WTC11 (cell line): Measurements from ENCODE around the gene PARP4. TPM values are rescaled to one million over a fixed set of nuclear protein-coding genes. Genes with fewer than 3 reads are reported as not detected.
"Not testable (repeated sequence)": the region's sequence is repeated elsewhere in the genome, so short reads cannot be mapped to it uniquely, and the experiment has no call there.

Experiments used
- ATAC-seq: fragments of 200-7000 bp; cut with Tn5 transposase; 2 replicates; pipeline ENCODE4 v1.10.0; 2021; ENCODE audit warnings: mild to moderate bottlenecking, moderate library complexity
- CTCF ChIA-PET: fragments of 300-600 bp; sonication (Branson Sonifier 250); formaldehyde crosslinking; loops from one replicate; lab custom pipeline; 2021; ENCODE audit warnings: antibody characterized with exemption; lab: Charles Lee
- POLR2A ChIA-PET: fragments of 350-600 bp; sonication (Branson Sonifier 250); formaldehyde crosslinking; loops from one replicate; lab custom pipeline; 2021; ENCODE audit warnings: antibody characterized with exemption; lab: Charles Lee
- DNase-seq: peaks from one replicate; pipeline ENCODE4 v3.0.0; 2021; ENCODE audit warnings: low spot score
- H3K27ac Mint-ChIP-seq: 2 replicates; pipeline ENCODE4 v1.8.0; 2021; ENCODE audit warnings: mixed read lengths
- H3K27me3 Mint-ChIP-seq: 2 replicates; pipeline ENCODE4 v1.8.0; 2021; ENCODE audit warnings: low read depth, mild to moderate bottlenecking, moderate library complexity, mixed read lengths
- H3K36me3 Mint-ChIP-seq: 2 replicates; pipeline ENCODE4 v1.8.0; 2021; ENCODE audit warnings: mixed read lengths
- H3K4me1 Mint-ChIP-seq: 2 replicates; pipeline ENCODE4 v1.8.0; 2022; ENCODE audit warnings: mixed read lengths
- H3K4me3 Mint-ChIP-seq: 2 replicates; pipeline ENCODE4 v1.8.0; 2021; ENCODE audit warnings: mild to moderate bottlenecking, moderate library complexity, mixed read lengths
- H3K9me3 Mint-ChIP-seq: 2 replicates; pipeline ENCODE4 v1.8.0; 2021; ENCODE audit warnings: mixed read lengths
- ATF3 ChIP-seq: sonication (generic); formaldehyde crosslinking; conservative IDR thresholded peaks from 2 replicates; pipeline ENCODE4 v1.8.1; 2022; ENCODE audit warnings: mild to moderate bottlenecking, missing genetic modification reagents
- CDX4 ChIP-seq: fragments of 250-450 bp; sonication (Bioruptor Pico); IDR thresholded peaks from 2 replicates; pipeline ENCODE4 v1.9.0; 2021; ENCODE audit warnings: moderate library complexity, mild to moderate bottlenecking, inconsistent platforms, borderline replicate concordance
- CREM ChIP-seq: sonication (generic); formaldehyde crosslinking; IDR thresholded peaks from 2 replicates; pipeline ENCODE4 v1.8.1; 2022; ENCODE audit warnings: mild to moderate bottlenecking, missing genetic modification reagents, moderate library complexity
- E2F4 ChIP-seq: sonication (generic); formaldehyde crosslinking; IDR thresholded peaks from 2 replicates; pipeline ENCODE4 v1.8.1; 2022; ENCODE audit warnings: low read depth, mild to moderate bottlenecking, moderate library complexity, missing genetic modification reagents, borderline replicate concordance
- E2F5 ChIP-seq: sonication (generic); formaldehyde crosslinking; IDR thresholded peaks from 2 replicates; pipeline ENCODE4 v1.8.1; 2022; ENCODE audit warnings: mild to moderate bottlenecking, moderate library complexity, missing genetic modification reagents
- EMX1 ChIP-seq: fragments of 250-450 bp; sonication (Bioruptor Pico); IDR thresholded peaks from 2 replicates; pipeline ENCODE4 v1.8.0; 2021; ENCODE audit warnings: mild to moderate bottlenecking
- ERG ChIP-seq: fragments of 250-450 bp; sonication (Bioruptor Pico); IDR thresholded peaks from 2 replicates; pipeline ENCODE4 v1.8.0; 2021; ENCODE audit warnings: mild to moderate bottlenecking
- FOXP1 ChIP-seq: sonication (generic); formaldehyde crosslinking; IDR thresholded peaks from 2 replicates; pipeline ENCODE4 v1.8.0; 2022; ENCODE audit warnings: missing genetic modification reagents, mild to moderate bottlenecking, moderate library complexity, borderline replicate concordance
- GTF2I ChIP-seq: fragments of 250-450 bp; sonication (Bioruptor Pico); conservative IDR thresholded peaks from 2 replicates; pipeline ENCODE4 v1.4.0; 2021; ENCODE audit warnings: mild to moderate bottlenecking
- HMGXB4 ChIP-seq: sonication (generic); formaldehyde crosslinking; IDR thresholded peaks from 2 replicates; pipeline ENCODE4 v1.8.1; 2023; ENCODE audit warnings: mild to moderate bottlenecking, moderate library complexity, missing genetic modification reagents
- MLX ChIP-seq: sonication (generic); formaldehyde crosslinking; IDR thresholded peaks from 2 replicates; pipeline ENCODE4 v1.8.1; 2023; ENCODE audit warnings: mild to moderate bottlenecking, missing genetic modification reagents, moderate library complexity
- NR1H2 ChIP-seq: sonication (generic); formaldehyde crosslinking; IDR thresholded peaks from 2 replicates; pipeline ENCODE4 v1.9.0; 2021; ENCODE audit warnings: mild to moderate bottlenecking, moderate library complexity, missing genetic modification reagents
- NR3C1 ChIP-seq: sonication (generic); formaldehyde crosslinking; conservative IDR thresholded peaks from 2 replicates; pipeline ENCODE4 v1.8.1; 2023; ENCODE audit warnings: low read depth, mild to moderate bottlenecking, missing genetic modification reagents
- OVOL2 ChIP-seq: fragments of 250-450 bp; sonication (Bioruptor Pico); IDR thresholded peaks from 2 replicates; pipeline ENCODE4 v1.9.0; 2021; ENCODE audit warnings: mild to moderate bottlenecking, borderline replicate concordance
- PRRX2 ChIP-seq: fragments of 250-450 bp; sonication (Bioruptor Pico); IDR thresholded peaks from 2 replicates; pipeline ENCODE4 v1.8.0; 2021; ENCODE audit warnings: mild to moderate bottlenecking
- TEAD1 ChIP-seq: sonication (generic); formaldehyde crosslinking; IDR thresholded peaks from 2 replicates; pipeline ENCODE4 v1.8.0; 2022; ENCODE audit warnings: mild to moderate bottlenecking, missing genetic modification reagents
- USF2 ChIP-seq: sonication (generic); formaldehyde crosslinking; IDR thresholded peaks from 2 replicates; pipeline ENCODE4 v1.8.1; 2023; ENCODE audit warnings: mild to moderate bottlenecking, missing genetic modification reagents, moderate library complexity
- ZNF281 ChIP-seq: sonication (generic); formaldehyde crosslinking; IDR thresholded peaks from 2 replicates; pipeline ENCODE4 v1.8.0; 2023; ENCODE audit warnings: mild to moderate bottlenecking, missing genetic modification reagents
- ZNF416 ChIP-seq: fragments of 250-450 bp; sonication (Bioruptor Pico); IDR thresholded peaks from 2 replicates; pipeline ENCODE4 v1.9.0; 2021; ENCODE audit warnings: mild to moderate bottlenecking, inconsistent platforms
- ZNF512 ChIP-seq: sonication (generic); formaldehyde crosslinking; IDR thresholded peaks from 2 replicates; pipeline ENCODE4 v1.8.1; 2022; ENCODE audit warnings: missing genetic modification reagents, borderline replicate concordance
- total RNA-seq: library from RNA; stranded (reverse); gene quantifications from 3 replicates; pipeline ENCODE4 v1.2.3, GENCODE V29; 2021

PARP4 gene
- total RNA-seq, 1 experiment from 2014 or later = 30.7 TPM

- peaks cover 39% of the 10 kb centered on the region for H3K9me3 Mint-ChIP-seq
- H3K36me3 Mint-ChIP-seq = peaks cover 33% of the 10 kb centered on the region
- DNase-seq (no peak), ATAC-seq (no peak)
- TF ChIP-seq PRRX2 (no peak), USF2 (CRISPR knock-in tag) (no peak), FOXP1 (no peak), ZNF512 (CRISPR knock-in tag) (no peak), CREM (CRISPR knock-in tag) (no peak), OVOL2 (CRISPR knock-in tag) (no peak), EMX1 (CRISPR knock-in tag) (no peak), NR1H2 (no peak), GTF2I (no peak), ATF3 (no peak), TEAD1 (no peak), HMGXB4 (CRISPR knock-in tag) (no peak), E2F5 (CRISPR knock-in tag) (no peak), NR3C1 (CRISPR knock-in tag) (no peak), CDX4 (CRISPR knock-in tag) (no peak), ZNF281 (CRISPR knock-in tag) (no peak), MLX (no peak), ZNF416 (CRISPR knock-in tag) (no peak), E2F4 (CRISPR knock-in tag) (no peak), ERG (CRISPR knock-in tag) (no peak)
- no peaks in the 10 kb centered on the region for H3K4me1 Mint-ChIP-seq
- no peak overlapping the region for H3K27ac Mint-ChIP-seq
- no peaks in the 10 kb centered on the region; the same call in none of the 2 replicates for H3K27me3 Mint-ChIP-seq
- no peak overlapping the region for H3K4me3 Mint-ChIP-seq
- POLR2A ChIA-PET = no interaction called here
- CTCF ChIA-PET = no interaction called here
These were observed 44.5 kb upstream of the PARP4 start for GRCh38 chr13:24557081-24557480.

- Mint-ChIP-seq H3K36me3 (peaks cover 18% of the 10 kb centered on the region), H3K9me3 (peaks cover 21% of the 10 kb centered on the region)
- H3K4me3 Mint-ChIP-seq, POLR2A ChIA-PET, H3K4me1 Mint-ChIP-seq, H3K27me3 Mint-ChIP-seq, H3K27ac Mint-ChIP-seq, ATAC-seq, CTCF ChIA-PET, DNase-seq: not testable (repeated sequence)
These were observed 41.3 kb upstream of the PARP4 start for GRCh38 chr13:24553892-24554291.
